ENCODE data around the gene KLHL22. TPM values are rescaled to one million over a fixed set of nuclear protein-coding genes. Genes with fewer than 3 reads are reported as not detected.

Gene KLHL22
- total RNA-seq, 1 donor from 2014 or later: 18.0 TPM

DNA sequence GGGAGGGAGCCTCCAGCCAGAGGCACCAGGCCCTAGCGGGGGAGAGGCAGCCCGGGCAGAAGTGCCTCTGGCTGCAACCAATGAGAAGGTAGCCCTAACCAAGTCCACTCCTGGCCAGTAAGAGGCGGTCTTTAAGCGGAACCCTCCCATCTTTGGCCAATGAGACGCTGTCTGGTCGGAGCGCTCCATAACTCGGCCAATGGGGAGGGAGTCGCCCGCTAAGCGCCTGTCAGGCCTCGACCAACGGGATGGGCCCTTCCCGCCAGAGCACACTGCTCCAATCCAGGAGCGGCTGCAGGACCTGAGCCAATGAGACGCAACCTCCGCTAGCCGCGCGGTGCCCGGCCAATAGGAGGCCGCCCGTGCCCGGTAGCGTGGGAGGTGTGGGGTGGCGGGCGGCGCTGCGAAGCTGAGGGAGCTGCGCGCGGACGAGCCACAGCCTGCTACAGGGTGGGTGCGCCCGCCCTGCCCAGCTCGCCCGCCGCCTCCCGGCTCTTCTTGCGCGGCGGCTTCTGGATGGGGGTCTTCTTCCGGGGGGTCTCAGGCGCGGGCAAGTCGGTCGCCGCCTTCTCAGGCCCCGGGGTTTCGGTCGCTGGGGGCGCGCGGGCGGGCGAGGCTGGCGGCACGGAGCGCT lies 70.5 kb downstream of the KLHL22 start:
- TF ChIP-seq, protein P1, sequence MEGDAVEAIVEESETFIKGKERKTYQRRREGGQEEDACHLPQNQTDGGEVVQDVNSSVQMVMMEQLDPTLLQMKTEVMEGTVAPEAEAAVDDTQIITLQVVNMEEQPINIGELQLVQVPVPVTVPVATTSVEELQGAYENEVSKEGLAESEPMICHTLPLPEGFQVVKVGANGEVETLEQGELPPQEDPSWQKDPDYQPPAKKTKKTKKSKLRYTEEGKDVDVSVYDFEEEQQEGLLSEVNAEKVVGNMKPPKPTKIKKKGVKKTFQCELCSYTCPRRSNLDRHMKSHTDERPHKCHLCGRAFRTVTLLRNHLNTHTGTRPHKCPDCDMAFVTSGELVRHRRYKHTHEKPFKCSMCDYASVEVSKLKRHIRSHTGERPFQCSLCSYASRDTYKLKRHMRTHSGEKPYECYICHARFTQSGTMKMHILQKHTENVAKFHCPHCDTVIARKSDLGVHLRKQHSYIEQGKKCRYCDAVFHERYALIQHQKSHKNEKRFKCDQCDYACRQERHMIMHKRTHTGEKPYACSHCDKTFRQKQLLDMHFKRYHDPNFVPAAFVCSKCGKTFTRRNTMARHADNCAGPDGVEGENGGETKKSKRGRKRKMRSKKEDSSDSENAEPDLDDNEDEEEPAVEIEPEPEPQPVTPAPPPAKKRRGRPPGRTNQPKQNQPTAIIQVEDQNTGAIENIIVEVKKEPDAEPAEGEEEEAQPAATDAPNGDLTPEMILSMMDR (conservative IDR thresholded peaks at IDR 0.05; ENCODE audit: low read depth, low read length): no peak
- no peak for DNase-seq (ENCODE audit: low read depth)
- no peak overlapping the region for H3K4me3 ChIP-seq (ENCODE audit: low read depth, low read length)

DNA sequence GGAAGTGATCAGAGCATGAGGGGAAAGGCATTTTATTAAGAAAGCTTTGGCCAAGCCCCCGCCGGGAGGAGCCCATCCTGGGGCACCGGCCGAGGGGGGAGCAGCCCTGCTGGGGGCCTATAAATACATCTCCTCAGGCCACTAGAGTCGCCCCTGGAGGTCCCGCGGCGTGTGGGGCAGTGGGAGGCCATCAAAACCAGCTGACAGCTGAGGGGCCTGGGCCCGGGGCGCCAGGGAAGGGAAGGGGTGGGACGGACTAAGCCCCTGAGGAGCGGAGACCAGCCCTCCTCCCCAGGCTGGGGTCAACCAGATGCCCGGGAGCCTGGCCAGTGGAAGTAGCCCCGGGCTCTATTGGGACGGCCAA lies 71.0 kb downstream of the KLHL22 start:
- TF ChIP-seq, protein P1 (conservative IDR thresholded peaks at IDR 0.05; ENCODE audit: low read depth, low read length): no peak
- DNase-seq (ENCODE audit: low read depth): no peak

DNA sequence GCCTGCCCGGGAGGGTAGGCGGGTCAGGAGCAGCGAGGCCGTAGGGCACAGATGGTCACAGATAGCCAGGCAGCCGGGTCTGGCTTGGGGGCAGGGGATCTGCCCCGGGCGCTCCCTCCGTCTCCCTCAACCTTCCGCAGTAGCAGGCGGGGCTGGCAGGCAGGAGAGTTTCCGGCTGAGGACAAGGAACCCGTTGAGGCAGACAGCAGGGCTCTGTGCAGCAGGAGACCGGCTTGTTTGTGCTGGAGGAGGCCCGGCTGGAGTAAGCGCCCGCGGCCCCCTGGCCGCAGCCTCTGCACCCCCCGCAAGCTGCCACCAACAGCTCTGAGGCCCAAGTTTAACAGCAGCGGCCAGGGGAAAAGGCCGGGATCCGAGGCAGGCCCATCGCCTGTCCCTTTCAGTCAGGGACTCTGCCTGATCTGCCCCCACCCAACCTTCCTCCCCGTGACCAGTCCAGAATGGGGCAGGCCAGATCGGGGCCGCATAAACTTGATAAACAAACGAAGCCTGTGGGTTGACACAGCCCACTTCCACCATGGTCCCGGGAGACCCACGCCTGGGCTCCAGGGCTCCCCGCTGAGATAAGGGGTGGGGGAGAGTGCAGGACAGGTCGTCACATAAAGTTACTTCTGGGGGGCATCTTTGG lies 71.6 kb downstream of the KLHL22 start:
- TF ChIP-seq, protein P1 (conservative IDR thresholded peaks at IDR 0.05; ENCODE audit: low read depth, low read length): no peak
- H3K4me3 ChIP-seq (ENCODE audit: low read depth, low read length): no peak overlapping the region
- no peak for DNase-seq (ENCODE audit: low read depth)

More for the DNA sequence above, 71.0 kb downstream of the KLHL22 start:
- no peak overlapping the region for H3K4me3 ChIP-seq (ENCODE audit: low read depth, low read length)

DNA sequence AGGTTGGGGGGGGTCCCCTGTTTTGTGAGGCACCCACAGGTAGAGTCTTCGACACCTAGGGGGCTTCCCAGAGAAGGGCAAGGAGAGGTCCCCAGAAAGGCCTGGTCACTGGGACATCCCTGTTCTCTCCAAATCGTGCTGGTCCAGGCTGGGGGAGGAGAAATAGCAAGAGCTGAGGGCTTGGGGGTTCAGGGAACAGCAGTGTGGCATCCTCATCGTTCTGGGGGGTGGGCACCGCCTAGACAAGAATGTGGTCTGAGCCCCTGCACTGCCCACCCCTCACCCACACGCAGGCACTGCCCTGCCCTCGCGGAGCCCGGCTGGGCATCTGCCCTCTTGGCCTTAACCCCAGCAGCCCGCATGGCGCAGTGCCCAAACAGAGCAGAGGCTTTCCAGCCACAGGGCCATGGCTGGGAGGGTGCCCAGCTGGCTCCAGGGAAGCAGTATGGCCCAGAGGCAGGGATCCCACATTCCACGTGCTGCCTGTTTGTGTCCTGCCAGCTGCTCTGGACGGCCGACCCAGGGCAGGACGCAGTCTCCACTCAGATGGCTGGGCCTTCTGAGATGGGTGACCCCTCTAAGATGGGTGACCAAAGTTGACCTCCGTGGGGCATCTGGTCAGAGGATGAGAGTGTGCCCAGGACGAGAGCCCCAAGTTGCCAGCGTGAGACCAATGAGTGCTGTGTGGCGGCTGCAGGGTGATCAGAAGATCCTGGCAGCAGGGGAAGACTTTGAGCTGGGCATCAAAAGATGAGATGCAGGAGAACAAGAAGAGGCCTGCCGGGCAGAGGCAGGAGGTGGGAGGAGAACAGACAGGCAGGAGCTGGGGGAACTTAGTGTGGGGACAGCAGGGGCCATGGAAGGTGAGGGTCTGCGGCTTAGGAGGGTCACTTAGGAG lies 72.3 kb downstream of the KLHL22 start:
- TF ChIP-seq, protein P1 (conservative IDR thresholded peaks at IDR 0.05; ENCODE audit: low read depth, low read length): no peak

DNA sequence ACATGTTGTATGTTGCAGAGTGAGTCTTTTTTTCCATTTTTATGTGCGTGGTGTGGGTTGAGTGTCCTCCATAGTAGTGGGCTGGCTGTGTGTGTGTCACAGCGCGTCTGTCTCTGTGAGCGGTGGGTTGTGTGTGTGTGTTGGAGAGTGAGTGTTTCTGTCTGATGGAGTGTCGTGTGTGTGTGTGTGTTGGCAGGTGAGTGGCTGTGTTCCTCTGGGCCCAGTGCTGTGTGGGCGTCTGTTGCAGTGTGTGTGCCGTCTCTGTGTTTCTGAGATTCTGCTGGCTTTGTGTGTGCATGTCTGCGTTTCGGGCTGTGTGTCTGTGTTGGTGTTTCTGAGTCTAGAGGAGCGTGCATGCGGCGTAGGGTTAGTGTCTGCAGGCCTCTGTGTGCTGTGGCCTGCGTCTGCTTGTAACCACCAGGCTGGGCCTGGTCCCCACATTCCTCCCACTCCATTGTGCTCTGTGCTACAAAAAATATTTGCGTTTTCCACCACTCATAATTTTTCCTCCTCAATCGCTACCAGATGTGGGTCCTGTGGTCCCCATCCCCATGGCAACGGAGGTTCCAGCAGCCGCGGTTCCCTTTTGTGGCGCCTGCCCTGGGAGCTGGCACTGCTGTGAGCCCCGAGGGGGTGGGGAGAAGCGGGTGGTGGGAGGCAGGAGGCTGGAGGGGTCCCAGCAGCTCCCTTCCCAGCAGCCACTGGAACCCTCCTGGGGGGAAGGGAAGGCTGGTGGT lies 73.2 kb downstream of the KLHL22 start:
- H3K4me3 ChIP-seq (ENCODE audit: low read depth, low read length): no peak overlapping the region
- no peak for DNase-seq (ENCODE audit: low read depth)
- TF ChIP-seq, protein P1 (conservative IDR thresholded peaks at IDR 0.05; ENCODE audit: low read depth, low read length): no peak

More for the DNA sequence above, 72.3 kb downstream of the KLHL22 start:
- DNase-seq (ENCODE audit: low read depth): no peak
- no peak overlapping the region for H3K4me3 ChIP-seq (ENCODE audit: low read depth, low read length)

DNA sequence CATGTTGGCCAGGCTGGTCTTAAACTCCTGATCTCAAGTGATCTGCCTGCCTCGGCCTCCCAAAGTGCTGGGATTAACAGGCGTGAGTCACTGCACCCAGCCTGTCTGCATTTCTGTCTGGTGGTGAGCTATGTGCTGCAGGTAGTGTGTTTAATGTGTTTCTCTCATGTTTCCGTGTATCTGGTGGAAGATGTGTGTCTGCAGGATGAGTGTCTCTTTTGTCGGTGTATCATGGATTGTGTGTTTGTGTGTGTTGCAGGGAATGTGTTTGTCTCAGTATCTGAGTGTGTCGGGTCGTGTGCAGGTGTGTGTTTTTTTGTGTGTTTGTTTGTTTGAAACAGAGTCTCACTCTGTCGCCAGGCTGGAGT lies 74.1 kb downstream of the KLHL22 start:
- no peak for DNase-seq (ENCODE audit: low read depth)
- TF ChIP-seq, protein P1 (conservative IDR thresholded peaks at IDR 0.05; ENCODE audit: low read depth, low read length): no peak
- no peak overlapping the region for H3K4me3 ChIP-seq (ENCODE audit: low read depth, low read length)

Data from epithelial cell of proximal tubule (primary cell).